HFFc6 (cell line): ENCODE results near the gene CNTN5. TPM values are rescaled to one million over a fixed set of nuclear protein-coding genes. Genes with fewer than 3 reads are reported as not detected.

Experiments
- DNase-seq: peaks from one replicate; pipeline ENCODE4 v3.0.0-alpha.2; 2018
- H3K27ac Mint-ChIP-seq: 2 replicates; pipeline ENCODE4 v1.8.0; 2020; ENCODE audit warnings: mild to moderate bottlenecking, mixed read lengths
- H3K27me3 Mint-ChIP-seq: 2 replicates; pipeline ENCODE4 v1.8.0; 2021; ENCODE audit warnings: mild to moderate bottlenecking, moderate library complexity, mixed read lengths; ENCODE audit not compliant: insufficient read depth
- H3K36me3 Mint-ChIP-seq: 2 replicates; pipeline ENCODE4 v1.8.0; 2021; ENCODE audit warnings: low read depth, mixed read lengths
- H3K4me1 Mint-ChIP-seq: 2 replicates; pipeline ENCODE4 v1.8.0; 2020; ENCODE audit warnings: low read depth, mixed read lengths
- H3K4me3 Mint-ChIP-seq: 2 replicates; pipeline ENCODE4 v1.8.0; 2020; ENCODE audit warnings: mild to moderate bottlenecking, moderate library complexity, mixed read lengths
- H3K9me3 Mint-ChIP-seq: 2 replicates; pipeline ENCODE4 v1.8.0; 2020; ENCODE audit warnings: mild to moderate bottlenecking, mixed read lengths
- CTCF ChIP-seq: fragments of 200-600 bp; sonication (generic); IDR thresholded peaks from 2 replicates; pipeline ENCODE4 v1.5.0; 2021; ENCODE audit warnings: antibody characterized with exemption, mild to moderate bottlenecking
- total RNA-seq, 6 experiments: library from RNA; stranded (reverse); fragmentation: NEBNext Ultra II Directional; extraction: Animal tissue kit (Norgen Biotek cat#: 25700); gene quantifications; 2 replicates in 1 of 6; 3 replicates in 5 of 6; pipeline ENCODE4 v1.2.3, GENCODE V29; 2021

Gene CNTN5
- total RNA-seq, 6 experiments from 2014 or later, result not detected

- TF ChIP-seq CTCF, result no peak
- Mint-ChIP-seq H3K36me3 (no peaks in the 10 kb centered on the region), H3K27ac (no peak overlapping the region), H3K4me1 (no peaks in the 10 kb centered on the region), H3K4me3 (no peak overlapping the region), H3K27me3 (no peaks in the 10 kb centered on the region; the same call in 1 of the 2 replicates), H3K9me3 (peaks cover 15% of the 10 kb centered on the region)
- DNase-seq, result no peak
Measured at GRCh38 chr11:99244613-99245012, 223.9 kb downstream of the CNTN5 start.

DNA sequence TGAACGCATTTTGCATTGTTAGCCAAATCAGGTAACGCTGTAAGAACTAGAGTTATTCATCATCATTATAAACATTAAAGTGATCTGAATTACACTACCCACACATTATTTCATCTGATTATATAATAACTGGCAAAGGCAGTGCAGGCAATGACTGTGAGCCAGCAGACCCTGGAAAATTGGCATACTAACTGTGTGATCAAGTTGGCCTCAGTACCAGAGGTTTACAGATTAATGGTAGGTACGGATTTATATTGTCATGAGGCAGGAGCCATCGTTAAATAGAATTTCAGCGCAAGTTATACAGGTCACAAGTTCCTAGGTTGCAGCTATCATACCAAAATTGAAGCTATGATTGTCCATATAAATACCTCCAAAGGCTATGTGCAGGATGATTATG, 225.4 kb downstream of the CNTN5 start:
- H3K27ac Mint-ChIP-seq, result no peak overlapping the region
- TF ChIP-seq CTCF, result no peak
- no peak overlapping the region for H3K4me3 Mint-ChIP-seq
- no peak for DNase-seq
- no peaks in the 10 kb centered on the region; the same call in 1 of the 2 replicates for H3K27me3 Mint-ChIP-seq
- peaks cover 12% of the 10 kb centered on the region for H3K9me3 Mint-ChIP-seq
- no peaks in the 10 kb centered on the region for H3K4me1 Mint-ChIP-seq
- no peaks in the 10 kb centered on the region for H3K36me3 Mint-ChIP-seq

GRCh38 chr11:99256614-99257013, 235.9 kb downstream of the CNTN5 start:
- H3K27me3 Mint-ChIP-seq, result no peaks in the 10 kb centered on the region
- no peaks in the 10 kb centered on the region for H3K4me1 Mint-ChIP-seq

DNA sequence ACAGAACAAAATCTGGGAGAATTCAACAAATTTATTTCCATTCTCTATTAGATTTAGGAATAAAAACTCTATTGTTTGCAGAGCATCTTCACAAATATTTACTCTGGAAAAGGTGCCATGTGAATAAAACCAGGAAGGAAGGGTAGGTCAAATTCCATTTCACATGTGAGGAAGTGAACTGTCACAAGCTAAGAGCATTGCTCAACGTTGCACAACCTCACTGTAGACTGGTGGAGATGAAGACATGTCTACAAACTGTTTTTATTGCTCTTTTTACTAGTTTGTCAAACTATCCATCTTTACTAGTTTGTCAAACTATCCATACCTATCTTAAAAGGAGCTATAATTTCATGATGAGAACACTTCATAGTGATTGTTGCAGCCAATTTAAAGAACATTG, 236.4 kb downstream of the CNTN5 start:
- Mint-ChIP-seq H3K4me1 (no peaks in the 10 kb centered on the region), H3K4me3 (no peak overlapping the region), H3K27me3 (no peaks in the 10 kb centered on the region), H3K9me3 (peaks cover 17% of the 10 kb centered on the region), H3K36me3 (no peaks in the 10 kb centered on the region), H3K27ac (no peak overlapping the region)
- no peak for TF ChIP-seq CTCF
- DNase-seq, result no peak

More at GRCh38 chr11:99256614-99257013, 235.9 kb downstream of the CNTN5 start:
- no peak for DNase-seq
- H3K36me3 Mint-ChIP-seq, result no peaks in the 10 kb centered on the region
- peaks cover 22% of the 10 kb centered on the region for H3K9me3 Mint-ChIP-seq
- H3K27ac Mint-ChIP-seq, result no peak overlapping the region
- no peak overlapping the region for H3K4me3 Mint-ChIP-seq
- no peak for TF ChIP-seq CTCF

DNA sequence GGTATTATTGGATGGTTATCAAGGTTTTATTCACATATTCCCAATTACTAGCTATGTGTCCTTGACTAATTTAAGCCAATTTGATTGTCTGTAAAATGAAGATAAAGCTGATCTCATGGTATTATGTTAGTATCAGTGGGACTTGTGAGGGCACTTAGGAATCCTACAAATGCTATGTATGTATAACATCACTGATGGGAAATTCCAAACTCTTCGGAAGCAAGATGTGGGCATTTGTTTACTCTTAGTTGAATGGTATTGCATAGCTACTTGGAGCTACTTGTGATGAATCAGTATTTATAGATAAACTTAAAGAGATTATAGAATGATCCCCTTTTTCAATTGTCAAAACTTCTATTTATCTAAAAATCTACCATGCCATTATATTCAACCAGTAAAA, 239.9 kb downstream of the CNTN5 start:
- H3K4me1 Mint-ChIP-seq, result no peaks in the 10 kb centered on the region
- H3K4me3 Mint-ChIP-seq, result no peak overlapping the region
- H3K27me3 Mint-ChIP-seq, result no peaks in the 10 kb centered on the region
- H3K36me3 Mint-ChIP-seq, result no peaks in the 10 kb centered on the region
- peaks cover 23% of the 10 kb centered on the region for H3K9me3 Mint-ChIP-seq
- DNase-seq, result no peak
- no peak overlapping the region for H3K27ac Mint-ChIP-seq
- no peak for TF ChIP-seq CTCF

DNA sequence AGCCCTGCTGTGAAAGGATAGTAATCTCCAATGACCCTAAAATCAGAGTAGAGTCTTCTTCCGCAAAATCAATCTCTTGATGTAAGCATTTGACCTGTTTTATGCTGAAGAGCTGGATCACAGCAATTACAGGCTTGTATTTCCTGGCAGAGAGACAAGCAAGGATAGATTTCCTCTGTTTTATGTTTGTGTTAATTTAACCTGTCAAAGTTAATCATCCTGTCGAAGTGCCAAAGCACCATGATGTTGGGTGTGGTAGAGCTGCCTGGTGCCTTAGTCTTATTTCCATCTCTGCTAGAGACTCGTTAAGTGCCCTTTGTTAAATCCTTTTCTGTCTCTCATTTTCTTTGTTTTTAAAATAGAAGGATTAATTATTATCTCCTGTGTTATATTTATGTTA, 248.1 kb downstream of the CNTN5 start:
- Mint-ChIP-seq H3K27ac (no peak overlapping the region), H3K4me3 (no peak overlapping the region)

More for the DNA sequence above, 248.1 kb downstream of the CNTN5 start:
- no peak for TF ChIP-seq CTCF
- H3K27me3 Mint-ChIP-seq, result no peaks in the 10 kb centered on the region
- no peaks in the 10 kb centered on the region for H3K4me1 Mint-ChIP-seq
- no peak for DNase-seq
- H3K36me3 Mint-ChIP-seq, result no peaks in the 10 kb centered on the region
- peaks cover 11% of the 10 kb centered on the region for H3K9me3 Mint-ChIP-seq
